HUES64 (cell line): ENCODE data around the gene HINT1.
"Not testable (repeated sequence)": the region's sequence is repeated elsewhere in the genome, so short reads cannot be mapped to it uniquely, and the experiment has no call there.

Source experiments
- H3K27ac ChIP-seq: 2 replicates; pipeline ENCODE4 v1.7.0; 2013; ENCODE audit warnings: low read depth, low read length, inconsistent platforms
- H3K27me3 ChIP-seq: 2 replicates; pipeline ENCODE4 v1.6.1; 2013; ENCODE audit warnings: mild to moderate bottlenecking, low read length; ENCODE audit not compliant: insufficient read depth
- H3K36me3 ChIP-seq: 2 replicates; pipeline ENCODE4 v1.6.1; 2013; ENCODE audit warnings: mild to moderate bottlenecking, low read length; ENCODE audit not compliant: insufficient read depth
- H3K4me1 ChIP-seq: 2 replicates; pipeline ENCODE4 v1.6.1; 2013; ENCODE audit warnings: mild to moderate bottlenecking, low read length, moderate library complexity; ENCODE audit not compliant: insufficient read depth
- H3K4me3 ChIP-seq: 2 replicates; pipeline ENCODE4 v1.5.1; 2013; ENCODE audit warnings: mild to moderate bottlenecking, low read length, moderate library complexity
- H3K9ac ChIP-seq: 2 replicates; pipeline ENCODE4 v1.6.1; 2013; ENCODE audit warnings: mild to moderate bottlenecking, low read depth, low read length
- H3K9me3 ChIP-seq: 2 replicates; pipeline ENCODE4 v1.6.1; 2013; ENCODE audit warnings: low read depth, low read length; ENCODE audit not compliant: insufficient read depth
- WGBS: fragments of 150-250, 120-280 bp; methylation state at CpG from one replicate; pipeline ENCODE4 v1.1.7; 2013; ENCODE audit warnings: missing lambda C conversion rate; 5-methylcytosine and 5-hydroxymethylcytosine counted together

The HINT1 gene

GRCh38 chr5:131198625-131199024 lies 33.6 kb upstream of the HINT1 start:
- WGBS: 92% methylated on average over 5 of the region's 5 CpGs
- no peak overlapping the region for H3K4me3 ChIP-seq

GRCh38 chr5:131196331-131196730 lies 31.3 kb upstream of the HINT1 start:
- Histone ChIP-seq H3K36me3 (peaks cover 5% of the 10 kb centered on the region; the same call in 1 of the 2 replicates), H3K27me3 (no peaks in the 10 kb centered on the region), H3K4me3 (no peak overlapping the region), H3K27ac (no peak overlapping the region), H3K9me3 (no peaks in the 10 kb centered on the region), H3K9ac (no peak overlapping the region), H3K4me1 (no peaks in the 10 kb centered on the region; the same call in 1 of the 2 replicates)
- WGBS: 94% methylated on average over 4 of the region's 4 CpGs

More at GRCh38 chr5:131198625-131199024, 33.6 kb upstream of the HINT1 start:
- no peak overlapping the region for H3K9ac ChIP-seq
- peaks cover 5% of the 10 kb centered on the region; the same call in 1 of the 2 replicates for H3K36me3 ChIP-seq
- H3K27me3 ChIP-seq: no peaks in the 10 kb centered on the region
- no peaks in the 10 kb centered on the region; the same call in 1 of the 2 replicates for H3K4me1 ChIP-seq
- no peak overlapping the region for H3K27ac ChIP-seq
- H3K9me3 ChIP-seq: no peaks in the 10 kb centered on the region

DNA sequence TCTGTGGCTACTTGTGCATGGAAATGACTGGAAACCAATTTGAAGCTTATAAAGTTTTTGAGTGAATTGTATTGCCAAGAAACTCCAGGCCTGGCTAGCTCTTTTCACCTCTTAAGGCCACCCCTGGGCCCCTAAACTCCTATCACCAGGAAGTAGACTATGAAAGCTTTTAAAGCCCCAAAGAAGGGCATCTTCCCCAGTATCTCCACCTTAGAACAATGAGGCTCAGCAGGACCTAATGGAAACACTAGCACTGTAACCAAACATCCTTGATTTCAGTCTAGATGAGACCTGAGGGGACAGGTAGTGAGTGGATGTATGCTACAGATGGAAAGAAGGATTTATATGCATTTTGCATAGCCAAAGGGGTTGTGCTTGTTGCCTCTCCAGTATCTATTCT lies 30.6 kb upstream of the HINT1 start:
- H3K4me1 ChIP-seq: no peaks in the 10 kb centered on the region; the same call in 1 of the 2 replicates
- no peaks in the 10 kb centered on the region for H3K9me3 ChIP-seq
- H3K4me3 ChIP-seq: no peak overlapping the region
- H3K27ac ChIP-seq: no peak overlapping the region
- no peak overlapping the region for H3K9ac ChIP-seq
- peaks cover 5% of the 10 kb centered on the region; the same call in 1 of the 2 replicates for H3K36me3 ChIP-seq
- no peaks in the 10 kb centered on the region for H3K27me3 ChIP-seq

GRCh38 chr5:131194725-131195124 lies 29.7 kb upstream of the HINT1 start:
- Histone ChIP-seq H3K4me3 (no peak overlapping the region), H3K36me3 (peaks cover 2% of the 10 kb centered on the region; the same call in 1 of the 2 replicates), H3K27me3 (no peaks in the 10 kb centered on the region), H3K9ac (no peak overlapping the region), H3K4me1 (no peaks in the 10 kb centered on the region; the same call in 1 of the 2 replicates), H3K27ac (no peak overlapping the region), H3K9me3 (no peaks in the 10 kb centered on the region)
- 94% methylated on average over 5 of the region's 5 CpGs for WGBS

- not testable (repeated sequence) for H3K9me3 ChIP-seq, H3K36me3 ChIP-seq, H3K4me3 ChIP-seq
Measured at GRCh38 chr5:131193897-131194296, 28.8 kb upstream of the HINT1 start.

DNA sequence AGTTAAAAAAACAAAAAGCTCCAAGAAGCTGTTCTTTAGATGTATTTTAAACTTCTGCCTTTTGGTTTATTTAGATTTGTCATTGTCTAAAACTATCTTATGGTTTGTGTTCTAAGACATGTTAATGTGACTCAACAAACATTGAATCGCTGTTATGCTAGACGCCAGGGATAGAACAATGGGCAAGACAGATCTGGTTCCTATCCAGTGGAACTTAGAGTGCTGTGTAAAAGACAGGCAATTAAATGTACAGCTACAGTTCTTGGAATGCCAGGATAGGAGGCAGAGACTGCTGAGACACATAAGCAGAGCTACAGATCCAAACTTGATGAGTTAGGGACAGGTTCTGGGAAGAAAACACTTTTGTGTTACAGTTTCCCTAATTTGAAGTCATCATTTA lies 28.1 kb upstream of the HINT1 start:
- Histone ChIP-seq H3K27ac (no peak overlapping the region), H3K27me3 (no peaks in the 10 kb centered on the region), H3K36me3 (no peaks in the 10 kb centered on the region), H3K9ac (no peak overlapping the region), H3K4me1 (no peaks in the 10 kb centered on the region; the same call in 1 of the 2 replicates), H3K4me3 (no peak overlapping the region), H3K9me3 (no peaks in the 10 kb centered on the region)
- WGBS: 92% methylated on average over 2 of the region's 2 CpGs

More at GRCh38 chr5:131193897-131194296, 28.8 kb upstream of the HINT1 start:
- H3K27ac ChIP-seq, H3K4me1 ChIP-seq, H3K27me3 ChIP-seq, H3K9ac ChIP-seq: not testable (repeated sequence)
- 100% methylated on average over 3 of the region's 7 CpGs for WGBS

GRCh38 chr5:131186561-131187256 lies 21.7 kb upstream of the HINT1 start:
- no peak overlapping the region for H3K9ac ChIP-seq
- 97% methylated on average over 1 of the region's 3 CpGs for WGBS
- no peaks in the 10 kb centered on the region for H3K27me3 ChIP-seq
- H3K4me3 ChIP-seq: no peak overlapping the region
- no peak overlapping the region for H3K27ac ChIP-seq
- peaks cover 6% of the 10 kb centered on the region; the same call in 1 of the 2 replicates for H3K36me3 ChIP-seq
- no peaks in the 10 kb centered on the region for H3K4me1 ChIP-seq
- no peaks in the 10 kb centered on the region for H3K9me3 ChIP-seq

DNA sequence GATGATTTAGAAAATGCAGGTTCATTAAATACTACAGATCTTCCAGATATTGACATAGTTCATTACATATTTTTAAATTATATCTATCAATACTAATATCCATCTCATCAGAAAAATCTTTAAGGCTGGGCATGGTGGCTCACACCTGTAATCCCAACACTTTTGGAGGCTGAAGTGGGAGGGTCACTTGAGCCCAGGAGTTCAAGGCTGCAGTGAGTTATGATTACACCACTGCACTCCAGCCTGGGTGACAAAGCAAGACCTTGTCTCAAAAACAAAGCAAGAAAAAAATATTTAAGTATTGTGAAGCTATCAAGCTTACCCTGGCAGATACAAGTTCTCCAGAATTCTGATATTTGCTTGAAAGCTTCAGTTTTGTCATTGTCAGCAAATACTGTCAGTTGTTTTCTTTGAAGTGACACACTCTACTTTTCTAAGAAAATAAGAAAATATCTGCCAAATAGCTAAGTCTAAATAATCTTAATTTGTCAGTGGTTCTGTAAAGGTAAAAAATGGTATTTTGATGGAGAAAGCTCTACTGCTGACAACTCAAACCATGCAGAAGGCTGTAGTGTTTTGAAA lies 20.6 kb upstream of the HINT1 start:
- no peaks in the 10 kb centered on the region for H3K4me1 ChIP-seq
- no peak overlapping the region for H3K27ac ChIP-seq
- H3K9ac ChIP-seq: no peak overlapping the region
- no peaks in the 10 kb centered on the region for H3K9me3 ChIP-seq
- no peak overlapping the region for H3K4me3 ChIP-seq
- peaks cover 6% of the 10 kb centered on the region; the same call in 1 of the 2 replicates for H3K36me3 ChIP-seq
- no peaks in the 10 kb centered on the region for H3K27me3 ChIP-seq

- Histone ChIP-seq H3K4me1 (no peaks in the 10 kb centered on the region), H3K27me3 (no peaks in the 10 kb centered on the region), H3K4me3 (no peak overlapping the region), H3K9me3 (no peaks in the 10 kb centered on the region), H3K36me3 (peaks cover 5% of the 10 kb centered on the region; the same call in 1 of the 2 replicates), H3K9ac (no peak overlapping the region), H3K27ac (no peak overlapping the region)
Measured at GRCh38 chr5:131182839-131183238, 17.8 kb upstream of the HINT1 start.

GRCh38 chr5:131180407-131180806 lies 15.4 kb upstream of the HINT1 start:
- H3K4me3 ChIP-seq: no peak overlapping the region
- no peaks in the 10 kb centered on the region for H3K4me1 ChIP-seq
- no peaks in the 10 kb centered on the region for H3K27me3 ChIP-seq
- no peak overlapping the region for H3K27ac ChIP-seq
- H3K36me3 ChIP-seq: no peaks in the 10 kb centered on the region
- no peaks in the 10 kb centered on the region for H3K9me3 ChIP-seq
- H3K9ac ChIP-seq: no peak overlapping the region

- Histone ChIP-seq H3K27me3 (no peaks in the 10 kb centered on the region), H3K4me1 (0 out of 2 replicates have a peak, but pooled peaks cover 6% of the 10 kb centered on the region), H3K9me3 (no peaks in the 10 kb centered on the region), H3K9ac (peak overlapping the region; percentile 62), H3K36me3 (no peaks in the 10 kb centered on the region), H3K4me3 (peak overlapping the region; percentile 80), H3K27ac (no peak overlapping the region)
- 13% methylated on average over 11 of the region's 11 CpGs for WGBS
Measured at GRCh38 chr5:131171276-131171810, 6.3 kb upstream of the HINT1 start.
